HG03039 (cell line): ENCODE data around the gene MCM5.

ENCODE experiments used
- ATAC-seq: cut with Tn5 transposase; IDR thresholded peaks from one replicate; pipeline ENCODE4 v1.9.1; 2021; ENCODE audit warnings: mild to moderate bottlenecking, moderate library complexity; ENCODE audit not compliant: unreplicated experiment

Gene MCM5

GRCh38 chr22:35400501-35400790 is 506 bp downstream of the MCM5 start:
- no peak for ATAC-seq

GRCh38 chr22:35401863-35402262 is 1.9 kb downstream of the MCM5 start:
- ATAC-seq = no peak

- ATAC-seq = no peak
These were observed 3.4 kb downstream of the MCM5 start for GRCh38 chr22:35403356-35403755.

- ATAC-seq = no peak
These were observed 4.2 kb downstream of the MCM5 start for GRCh38 chr22:35404176-35404575.

GRCh38 chr22:35406443-35406842 is 6.5 kb downstream of the MCM5 start:
- no peak for ATAC-seq

- ATAC-seq = no peak
These were observed 7.4 kb downstream of the MCM5 start for GRCh38 chr22:35407362-35407761.

GRCh38 chr22:35409783-35410662 is 10.1 kb downstream of the MCM5 start:
- ATAC-seq = no peak

GRCh38 chr22:35410663-35411034 is 10.7 kb downstream of the MCM5 start:
- no peak for ATAC-seq

GRCh38 chr22:35411102-35411501 is 11.2 kb downstream of the MCM5 start:
- ATAC-seq = no peak

GRCh38 chr22:35413624-35414023 is 13.7 kb downstream of the MCM5 start:
- ATAC-seq = no peak

GRCh38 chr22:35417606-35418005 is 17.7 kb downstream of the MCM5 start:
- no peak for ATAC-seq

GRCh38 chr22:35418088-35418487 is 18.1 kb downstream of the MCM5 start:
- no peak for ATAC-seq

GRCh38 chr22:35418731-35419130 is 18.8 kb downstream of the MCM5 start:
- no peak for ATAC-seq

GRCh38 chr22:35419756-35420155 is 19.8 kb downstream of the MCM5 start:
- ATAC-seq = no peak

- ATAC-seq = no peak
These were observed 21.2 kb downstream of the MCM5 start for GRCh38 chr22:35421121-35421520.

- ATAC-seq = no peak
These were observed 22.2 kb downstream of the MCM5 start for GRCh38 chr22:35422145-35422544.

GRCh38 chr22:35422936-35423335 is 23.0 kb downstream of the MCM5 start:
- no peak for ATAC-seq

- no peak for ATAC-seq
These were observed 24.1 kb downstream of the MCM5 start for GRCh38 chr22:35424081-35424480.

GRCh38 chr22:35424761-35425160 is 24.8 kb downstream of the MCM5 start:
- ATAC-seq = no peak

GRCh38 chr22:35425546-35425945 is 25.6 kb downstream of the MCM5 start:
- no peak for ATAC-seq

GRCh38 chr22:35425971-35426800 is 26.2 kb downstream of the MCM5 start:
- ATAC-seq = no peak

GRCh38 chr22:35426801-35427140 is 26.8 kb downstream of the MCM5 start:
- ATAC-seq = no peak
